Fibroblast of lung (primary cell): ENCODE results near the gene ZSCAN9. TPM values are rescaled to one million over a fixed set of nuclear protein-coding genes. Genes with fewer than 3 reads are reported as not detected.

ENCODE experiments used
- DNase-seq, 2 donors: peaks; one replicate each; pipeline versions ENCODE4 v3.0.0 to v3.0.0-alpha.2; 2010; ENCODE audit warnings: low read depth in 2 of 2
- H2AFZ ChIP-seq: 2 replicates; pipeline ENCODE4 v1.5.1; 2012; ENCODE audit warnings: low read length, control low read depth, inconsistent platforms
- H3K27ac ChIP-seq: 2 replicates; pipeline ENCODE4 v1.5.1; 2011; ENCODE audit warnings: low read length, control low read depth; ENCODE audit not compliant: insufficient read depth
- H3K27me3 ChIP-seq: 2 replicates; pipeline ENCODE4 v1.5.1; 2011; ENCODE audit warnings: mild to moderate bottlenecking, low read length; ENCODE audit not compliant: control insufficient read depth, insufficient read depth
- H3K36me3 ChIP-seq: 2 replicates; pipeline ENCODE4 v1.5.1; 2011; ENCODE audit warnings: low read length; ENCODE audit not compliant: control insufficient read depth, insufficient read depth
- H3K4me1 ChIP-seq: 2 replicates; pipeline ENCODE4 v1.5.1; 2011; ENCODE audit warnings: low read length; ENCODE audit not compliant: control insufficient read depth, insufficient read depth; ENCODE audit errors: extremely low read depth
- H3K4me2 ChIP-seq: 2 replicates; pipeline ENCODE4 v1.5.1; 2011; ENCODE audit warnings: low read length, control low read depth; ENCODE audit not compliant: insufficient read depth; ENCODE audit errors: extremely low read depth
- H3K4me3 ChIP-seq, 4 experiments: fragments of 200-600 bp in 1 of 4; sonication (generic) in 1 of 4; replicated peaks in 1 of 4; 2 replicates each; pipeline ENCODE4 v1.5.1; 2011 to 2016; ENCODE audit warnings: low read length in 4 of 4, low read depth in 3 of 4, mild to moderate bottlenecking in 3 of 4, control low read depth in 2 of 4, inconsistent platforms in 1 of 4, mixed read lengths in 1 of 4; ENCODE audit not compliant: insufficient read depth in 1 of 4; ENCODE audit errors: control extremely low read depth in 1 of 4
- H3K79me2 ChIP-seq: 2 replicates; pipeline ENCODE4 v1.5.1; 2012; ENCODE audit warnings: mild to moderate bottlenecking, low read length, inconsistent platforms; ENCODE audit not compliant: control insufficient read depth, insufficient read depth
- H3K9ac ChIP-seq: 2 replicates; pipeline ENCODE4 v1.5.1; 2011; ENCODE audit warnings: mild to moderate bottlenecking, low read length, control low read depth; ENCODE audit not compliant: insufficient read depth
- H3K9me3 ChIP-seq: 2 replicates; pipeline ENCODE4 v1.5.1; 2012; ENCODE audit warnings: low read depth, low read length; ENCODE audit not compliant: control insufficient read depth, insufficient read depth
- H4K20me1 ChIP-seq: 2 replicates; pipeline ENCODE4 v1.5.1; 2011; ENCODE audit warnings: low read length; ENCODE audit not compliant: control insufficient read depth, insufficient read depth; ENCODE audit errors: extremely low read depth
- CTCF ChIP-seq, 2 donors: IDR thresholded peaks in 1 of 2; conservative IDR thresholded peaks in 1 of 2; 1 replicate in 1 of 2; 2 replicates in 1 of 2; pipeline ENCODE4 v1.5.1; 2011 to 2012; ENCODE audit warnings: low read length in 2 of 2, control low read depth in 1 of 2, inconsistent platforms in 1 of 2, low read depth in 1 of 2, mild to moderate bottlenecking in 1 of 2
- EZH2 ChIP-seq: IDR thresholded peaks from 2 replicates; pipeline ENCODE4 v1.5.1; 2012; ENCODE audit warnings: low read length, control low read depth, mild to moderate bottlenecking; ENCODE audit errors: missing control alignments
- polyA plus RNA-seq, 2 donors: library from polyadenylated mRNA; depleted of rRNA in 1 of 2; stranded (reverse) in 1 of 2; unstranded in 1 of 2; fragments of >200 nt; gene quantifications; 2 replicates each; pipeline ENCODE4 v1.2.1, GENCODE V29; 2011 to 2012; ENCODE audit warnings: missing spikeins in 1 of 2
- total RNA-seq: library from RNA; depleted of rRNA; stranded (reverse); fragments of >200 nt; gene quantifications from 2 replicates; pipeline ENCODE4 v1.2.1, GENCODE V29; 2014

The ZSCAN9 gene
- total and polyA plus RNA-seq, 2 donors (not counting 1 experiment from before 2014, with no cell fraction given): 11.3 to 11.6 TPM

DNA sequence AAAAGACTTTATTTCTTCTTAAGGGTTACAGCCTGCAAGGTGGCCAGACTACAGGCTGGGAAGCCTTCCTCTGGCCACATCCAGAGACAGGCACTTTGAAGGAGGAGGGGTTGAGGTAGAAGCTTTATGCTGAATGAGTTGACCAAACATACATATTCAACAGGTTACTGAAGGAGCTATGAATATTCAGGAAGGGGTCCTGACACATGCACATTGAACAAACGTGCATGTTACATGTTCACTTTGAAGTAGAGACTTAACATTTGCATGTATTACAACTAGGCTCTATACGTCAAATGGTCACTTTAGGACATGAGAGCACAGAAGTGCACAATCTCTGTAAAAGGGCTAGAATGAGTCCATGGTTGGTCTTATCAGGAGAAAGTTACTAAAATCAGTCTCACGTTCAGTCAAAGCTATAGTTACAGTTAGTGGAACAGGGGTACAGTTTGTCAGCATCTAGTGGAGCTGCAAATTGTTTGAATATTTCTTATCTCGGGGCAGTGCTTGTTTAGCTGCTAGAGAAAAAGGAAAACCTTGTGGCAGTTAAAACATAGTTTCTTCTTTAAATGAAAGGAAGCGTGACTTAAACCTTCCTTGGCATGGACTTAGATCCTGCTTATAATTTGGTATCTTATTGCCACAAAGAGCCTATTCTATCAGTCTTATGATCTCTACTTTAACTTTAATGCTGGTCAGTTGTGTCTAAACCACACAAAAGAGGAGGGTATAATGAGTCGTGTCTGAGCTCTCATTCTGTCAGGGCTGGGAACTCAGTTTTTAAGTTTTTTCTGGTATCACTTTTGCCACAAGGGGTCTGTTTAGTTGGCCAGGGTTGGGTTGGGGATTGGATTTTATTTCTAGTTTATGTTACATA is 4.6 kb upstream of the ZSCAN9 start:
- Histone ChIP-seq H2AFZ (peak overlapping the region; percentile 55), H3K9ac (no peak overlapping the region), H4K20me1 (no peaks in the 10 kb centered on the region), H3K9me3 (no peaks in the 10 kb centered on the region), H3K27ac (no peak overlapping the region), H3K36me3 (no peaks in the 10 kb centered on the region), H3K4me3 (no peak overlapping the region), H3K27me3 (no peaks in the 10 kb centered on the region), H3K4me2 (no peak overlapping the region), H3K79me2 (no peaks in the 10 kb centered on the region), H3K4me1 (peaks cover 4% of the 10 kb centered on the region)
- DNase-seq: peak in 1 of 2 donors; percentile 47
- TF ChIP-seq EZH2: no peak
- no peak for TF ChIP-seq CTCF (conservative IDR thresholded peaks at IDR 0.05 in 1 of 2, IDR thresholded peaks at IDR 0.05 in 1 of 2; ENCODE audit: low read depth in 1 of 2, low read length in 2 of 2)

GRCh38 chr6:28224131-28225055 is 682 bp upstream of the ZSCAN9 start:
- Histone ChIP-seq H3K36me3 (peaks cover 11% of the 10 kb centered on the region), H3K4me3 (peak overlapping the region; percentile 71 to 93 (median 80)), H3K27me3 (no peaks in the 10 kb centered on the region), H3K27ac (peak overlapping the region; percentile 69), H3K4me1 (peaks cover 2% of the 10 kb centered on the region), H3K79me2 (peaks cover 11% of the 10 kb centered on the region), H3K9me3 (no peaks in the 10 kb centered on the region), H4K20me1 (no peaks in the 10 kb centered on the region), H3K9ac (peak overlapping the region; percentile 69), H2AFZ (peak overlapping the region; percentile 90), H3K4me2 (peak overlapping the region; percentile 86)
- no peak for DNase-seq
- TF ChIP-seq CTCF (conservative IDR thresholded peaks at IDR 0.05 in 1 of 2, IDR thresholded peaks at IDR 0.05 in 1 of 2; ENCODE audit: low read depth in 1 of 2, low read length in 2 of 2): no peak

- H3K27me3 ChIP-seq: no peaks in the 10 kb centered on the region
- H3K9me3 ChIP-seq: no peaks in the 10 kb centered on the region
- peak overlapping the region in 2 of 4 experiments; percentile 75 to 84 for H3K4me3 ChIP-seq
- no peak overlapping the region for H3K27ac ChIP-seq
- no peak for DNase-seq
- peaks cover 12% of the 10 kb centered on the region for H3K36me3 ChIP-seq
- TF ChIP-seq EZH2 (no peak), CTCF (conservative IDR thresholded peaks at IDR 0.05 in 1 of 2, IDR thresholded peaks at IDR 0.05 in 1 of 2; ENCODE audit: low read depth in 1 of 2, low read length in 2 of 2) (no peak)
- H3K4me1 ChIP-seq: peaks cover 2% of the 10 kb centered on the region
- no peaks in the 10 kb centered on the region for H4K20me1 ChIP-seq
- no peak overlapping the region for H3K9ac ChIP-seq
- H2AFZ ChIP-seq: no peak overlapping the region
- H3K4me2 ChIP-seq: peak overlapping the region; percentile 86
- H3K79me2 ChIP-seq: peaks cover 11% of the 10 kb centered on the region
These were observed 1.4 kb downstream of the ZSCAN9 start for GRCh38 chr6:28226460-28226859.
